KBM-7 (cell line): ENCODE data around the gene SCN8A.

Experiments used
- DNase-seq: peaks from one replicate; pipeline ENCODE4 v3.0.0-alpha.2; 2015
- in situ Hi-C: fragments of 300-500 bp; cut with MboI; formaldehyde crosslinking; loops from 2 replicates; pipeline ENCODE4 v1.14.3; 2020; ENCODE audit warnings: low sequenced_read_pairs, low pct_unique_long_range_greater_than_20kb, mixed read lengths

The SCN8A gene

DNA sequence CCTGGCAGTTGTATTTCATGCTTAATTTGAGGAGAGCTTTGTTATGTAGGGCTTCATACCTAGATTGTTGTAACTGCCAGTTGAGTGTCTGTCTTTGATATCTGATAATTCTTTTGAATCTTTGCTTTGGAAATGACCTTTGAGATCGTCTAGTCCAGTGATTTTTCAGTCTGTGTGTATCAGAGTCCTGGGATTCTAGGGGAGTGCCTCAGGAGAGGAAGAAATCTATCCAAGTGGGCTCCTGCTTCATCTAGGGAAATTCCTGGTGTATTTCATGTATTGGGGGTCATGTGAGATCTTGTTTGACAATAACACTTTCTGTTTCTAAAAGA lies 158.9 kb downstream of the SCN8A start:
- no peak for DNase-seq
- in situ Hi-C loops: no loop called here

- DNase-seq: peak; percentile 13
- in situ Hi-C loops: no loop called here
These were observed 160.6 kb downstream of the SCN8A start for GRCh38 chr12:51751661-51752060.

DNA sequence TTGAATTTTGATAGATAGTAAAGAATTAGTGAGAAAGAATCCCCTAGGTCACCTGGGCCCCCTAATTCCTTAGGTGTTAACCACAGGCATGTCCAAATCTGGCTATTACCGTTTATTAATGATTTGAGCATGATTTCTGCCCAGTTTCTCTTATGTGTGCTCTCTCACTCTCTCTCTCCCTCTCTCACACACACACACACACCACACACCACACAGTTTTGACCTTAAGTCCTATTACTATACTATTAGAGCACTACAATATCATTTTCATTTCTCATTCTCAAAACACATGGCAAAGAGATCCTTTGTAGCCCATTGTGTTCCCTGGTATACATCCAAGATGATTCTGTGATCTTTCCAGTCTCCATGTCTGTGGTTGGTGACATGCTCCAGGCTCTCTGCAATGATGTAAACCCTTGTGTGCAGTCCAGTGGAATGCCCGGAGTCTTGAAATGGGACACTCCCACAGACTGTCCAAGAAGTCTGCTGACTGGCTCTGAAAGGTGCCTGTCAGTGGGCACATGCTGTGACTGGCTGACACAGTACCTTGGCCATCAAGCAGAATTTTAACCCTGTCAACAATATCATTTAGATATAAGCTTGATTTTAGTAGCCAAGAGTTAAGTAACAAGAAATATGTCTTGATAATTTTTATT lies 161.3 kb downstream of the SCN8A start:
- in situ Hi-C loops: no loop called here
- DNase-seq: no peak

- in situ Hi-C loops: no loop called here
- no peak for DNase-seq
These were observed 163.1 kb downstream of the SCN8A start for GRCh38 chr12:51753980-51754675.

DNA sequence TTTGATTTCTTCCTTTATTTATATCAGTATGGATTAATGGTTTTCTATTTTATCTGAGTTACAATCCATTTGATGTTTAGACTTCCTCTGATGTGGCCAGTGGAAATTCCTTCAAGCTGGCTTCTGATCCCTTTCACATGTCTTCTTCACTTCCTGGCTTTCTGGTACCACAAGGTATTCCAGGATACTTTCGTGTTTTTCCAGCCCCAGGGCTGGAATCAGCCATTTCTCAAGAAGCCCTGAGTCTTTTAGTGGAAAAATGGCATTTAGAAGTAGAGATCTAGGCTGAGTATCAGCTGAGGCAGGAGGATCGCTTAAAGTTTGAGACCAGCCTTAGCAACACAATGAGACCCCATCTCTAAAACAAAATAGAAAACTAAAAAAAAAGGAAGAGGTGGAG lies 164.2 kb downstream of the SCN8A start:
- no peak for DNase-seq
- in situ Hi-C loops: no loop called here

DNA sequence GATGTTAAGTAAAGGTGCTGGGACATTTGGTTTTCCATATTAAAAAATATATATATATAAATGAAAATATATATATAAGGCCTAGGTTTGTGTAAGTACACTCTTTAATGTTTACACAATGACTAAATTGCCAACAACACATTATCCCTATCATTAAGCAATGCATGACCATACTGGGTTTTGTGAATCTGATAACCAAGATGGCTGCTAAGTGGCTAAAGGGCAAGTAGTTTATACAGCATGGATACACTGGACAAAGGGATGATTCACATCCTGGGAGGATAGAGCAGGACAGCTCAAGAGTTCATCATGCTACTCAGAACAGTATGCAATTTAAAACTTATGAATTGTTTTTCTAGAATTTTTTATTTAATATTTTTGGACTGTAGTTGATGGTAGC lies 168.1 kb downstream of the SCN8A start:
- in situ Hi-C loops: no loop called here
- DNase-seq: no peak

DNA sequence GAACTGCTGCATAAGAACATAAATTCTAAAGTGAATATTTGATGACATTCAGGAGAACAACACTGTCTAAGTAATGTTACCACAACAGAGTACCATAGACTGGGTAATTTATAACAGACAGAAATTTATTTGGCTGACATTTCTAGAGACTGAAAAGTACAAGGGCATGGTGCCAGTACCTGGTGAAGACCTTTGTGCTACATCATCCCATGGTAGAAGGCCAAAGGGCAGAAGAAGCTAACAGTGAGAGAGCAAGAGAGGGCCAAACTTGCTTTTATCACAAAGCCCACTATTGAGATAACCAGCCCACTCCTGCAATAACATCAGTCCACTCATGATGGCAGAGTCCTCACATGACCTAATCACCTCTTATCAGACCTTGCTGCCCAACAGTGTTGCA lies 168.7 kb downstream of the SCN8A start:
- no peak for DNase-seq
- in situ Hi-C loops: no loop called here

DNA sequence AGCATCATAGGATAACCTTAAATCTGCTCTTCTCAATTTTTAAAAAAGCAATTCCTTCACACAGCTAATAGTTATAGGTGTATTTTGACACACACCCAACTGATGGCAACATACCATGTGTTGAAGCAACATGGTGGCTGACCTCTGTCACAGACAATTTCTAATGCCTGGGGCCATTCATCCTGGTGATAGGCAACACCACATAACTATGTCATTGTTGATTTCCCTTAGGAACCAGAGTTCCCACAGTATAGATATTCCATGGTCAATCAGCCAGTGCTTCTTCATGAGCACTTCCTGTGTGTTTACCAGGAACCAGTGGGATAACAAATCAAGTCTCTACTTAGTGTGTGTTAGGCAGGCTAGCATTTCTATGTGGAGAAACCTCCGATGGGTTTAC lies 169.2 kb downstream of the SCN8A start:
- in situ Hi-C loops: no loop called here
- no peak for DNase-seq

DNA sequence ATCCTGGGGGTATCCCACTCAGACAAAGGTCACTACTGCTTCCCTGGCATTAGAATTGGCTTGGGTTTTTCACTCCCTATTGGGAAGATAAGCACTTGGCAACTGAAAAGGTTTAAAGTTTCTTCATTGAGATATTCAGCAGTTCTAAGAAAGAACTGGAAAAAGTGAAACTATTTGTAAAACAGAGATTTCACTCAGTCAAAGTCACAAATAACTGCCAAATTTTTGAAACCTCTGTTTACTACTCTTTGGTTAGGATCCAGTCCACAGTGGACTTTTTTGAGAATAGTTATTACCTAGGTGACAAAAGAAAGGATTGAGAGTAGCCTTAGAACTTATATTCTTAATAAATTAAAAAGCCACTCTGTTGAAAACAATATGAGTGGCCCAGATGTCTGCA lies 172.7 kb downstream of the SCN8A start:
- in situ Hi-C loops: no loop called here
- DNase-seq: no peak

GRCh38 chr12:51766067-51766676 lies 175.1 kb downstream of the SCN8A start:
- DNase-seq: no peak
- in situ Hi-C loops: no loop called here

DNA sequence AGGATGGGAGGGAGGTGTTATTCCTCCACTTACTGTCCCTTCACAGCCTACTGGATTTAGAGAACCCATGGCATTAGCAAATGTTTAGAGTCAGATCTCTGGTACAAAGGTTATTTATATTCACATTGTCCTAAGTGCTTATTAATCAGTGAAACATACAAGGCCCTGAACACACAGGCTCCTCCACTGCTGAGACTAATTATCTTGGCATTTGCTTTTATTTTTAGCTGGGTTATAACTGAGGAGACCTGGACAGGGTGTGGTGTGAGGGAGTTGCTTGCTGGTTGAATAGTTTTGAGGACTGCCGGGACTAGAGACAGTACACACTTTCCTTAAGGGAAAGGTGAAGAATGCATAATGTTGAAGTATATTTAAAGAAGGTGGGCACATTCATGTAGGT lies 180.0 kb downstream of the SCN8A start:
- DNase-seq: no peak
- in situ Hi-C loops: no loop called here

GRCh38 chr12:51773145-51773869 lies 182.3 kb downstream of the SCN8A start:
- peak; percentile 37 for DNase-seq

DNA sequence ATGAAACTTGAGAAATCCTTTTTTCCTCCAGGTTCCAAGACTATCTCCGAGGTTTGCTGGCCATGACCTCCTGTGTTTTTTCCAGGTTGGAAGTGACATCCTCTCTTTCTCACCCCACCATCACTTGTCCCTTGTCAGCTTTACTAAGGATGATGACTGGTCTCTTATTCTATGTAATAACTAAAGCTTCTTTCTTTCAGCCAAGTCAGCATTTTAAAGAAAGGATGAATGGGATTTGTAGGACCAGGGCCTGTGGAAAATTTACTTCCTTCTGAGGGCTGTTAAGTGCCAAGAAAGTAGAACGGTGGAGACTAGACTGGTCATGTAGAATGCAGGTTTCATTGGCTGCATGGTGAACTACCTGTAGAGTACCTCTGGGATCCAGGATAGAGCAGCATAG lies 183.9 kb downstream of the SCN8A start:
- DNase-seq: no peak
- in situ Hi-C loops: no loop called here

More at GRCh38 chr12:51773145-51773869, 182.3 kb downstream of the SCN8A start:
- in situ Hi-C loops: no loop called here

DNA sequence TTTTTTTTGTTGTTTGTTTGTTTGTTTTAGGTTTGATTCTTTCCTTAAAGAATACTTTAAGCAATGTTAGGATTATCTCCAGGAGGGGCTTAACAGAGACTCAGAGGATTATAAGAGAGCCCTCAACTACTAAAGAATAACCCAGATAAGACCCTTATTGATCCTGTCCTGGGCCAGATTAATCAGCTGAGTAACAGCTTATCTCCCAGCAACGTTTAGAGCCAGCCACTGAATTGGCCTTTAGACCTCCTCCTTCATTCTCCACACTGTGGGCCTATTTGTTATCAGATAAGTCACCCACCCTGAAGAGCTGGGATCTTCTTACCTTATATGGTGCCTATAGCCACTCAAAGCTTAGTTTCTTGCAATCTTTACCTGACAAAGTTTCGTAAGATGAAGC lies 186.4 kb downstream of the SCN8A start:
- DNase-seq: no peak

GRCh38 chr12:51777973-51778372 lies 186.9 kb downstream of the SCN8A start:
- no peak for DNase-seq
- in situ Hi-C loops: no loop called here

More for the DNA sequence above, 186.4 kb downstream of the SCN8A start:
- in situ Hi-C loops: no loop called here

- DNase-seq: no peak
- in situ Hi-C loops: no loop called here
These were observed 188.8 kb downstream of the SCN8A start for GRCh38 chr12:51779876-51780275.

- DNase-seq: no peak
- in situ Hi-C loops: no loop called here
These were observed 193.7 kb downstream of the SCN8A start for GRCh38 chr12:51784688-51785087.

- in situ Hi-C loops: no loop called here
- no peak for DNase-seq
These were observed 194.9 kb downstream of the SCN8A start for GRCh38 chr12:51785906-51786305.

DNA sequence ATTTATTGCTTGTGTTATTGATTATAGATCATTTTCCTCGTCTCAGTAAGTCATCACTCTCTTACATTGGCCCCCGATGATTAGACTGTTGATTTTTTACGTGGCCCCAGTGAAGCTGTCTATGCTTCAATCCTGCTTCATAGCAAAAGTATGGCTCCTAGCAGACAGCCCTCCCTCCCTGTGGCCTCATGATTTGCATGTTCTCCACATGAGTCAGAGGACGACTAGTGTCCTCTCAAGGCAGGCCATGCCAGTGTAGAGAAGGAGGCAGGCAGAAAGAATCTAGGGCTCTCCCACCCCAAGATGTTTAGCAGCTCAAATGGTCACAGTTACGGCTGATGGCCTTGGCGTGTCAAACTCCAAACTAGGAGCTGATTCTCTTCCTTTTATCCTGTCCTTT lies 197.8 kb downstream of the SCN8A start:
- in situ Hi-C loops: no loop called here
- no peak for DNase-seq

DNA sequence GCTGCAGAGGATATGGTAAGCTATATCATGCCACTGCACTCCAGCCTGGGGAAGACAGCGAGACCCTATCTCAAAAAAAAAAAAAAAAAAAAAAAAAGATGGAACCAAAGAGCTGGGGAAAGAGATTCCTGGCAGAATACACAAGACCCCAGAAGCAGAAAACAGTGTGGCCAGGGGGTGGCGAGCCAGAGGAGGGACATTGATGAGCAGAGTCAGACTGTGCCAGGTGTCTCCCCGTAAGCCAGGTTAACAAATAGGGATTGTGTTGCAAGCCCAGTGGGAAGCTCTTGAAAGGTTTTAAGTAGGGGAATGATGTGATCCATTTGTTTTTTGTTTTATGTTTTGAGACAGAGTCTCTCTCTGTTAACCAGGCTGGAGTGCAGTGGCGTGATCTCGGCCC lies 201.4 kb downstream of the SCN8A start:
- in situ Hi-C loops: no loop called here
- DNase-seq: no peak
